H1 (cell line): ENCODE data around the gene QRICH1.

Experiments
- EP300 ChIP-seq, 2 experiments: IDR thresholded peaks; 1 replicate in 1 of 2; 2 replicates in 1 of 2; pipeline ENCODE4 v1.6.1; 2011 to 2012; ENCODE audit warnings: low read depth in 2 of 2, low read length in 2 of 2, mild to moderate bottlenecking in 2 of 2, borderline replicate concordance in 1 of 2, inconsistent platforms in 1 of 2, moderate library complexity in 1 of 2
- EZH2 ChIP-seq: fragments of 200-600 bp; sonication (generic); IDR thresholded peaks from 2 replicates; pipeline ENCODE4 v1.7.1; 2012; ENCODE audit warnings: low read depth, mild to moderate bottlenecking, moderate library complexity, low read length, inconsistent platforms; ENCODE audit not compliant: severe bottlenecking
- JUND ChIP-seq: IDR thresholded peaks from 2 replicates; pipeline ENCODE4 v1.6.1; 2011; ENCODE audit warnings: mild to moderate bottlenecking, improper control_type of control experiment, low read length
- POLR2A ChIP-seq, 2 experiments: IDR thresholded peaks; 1 replicate in 1 of 2; 2 replicates in 1 of 2; pipeline ENCODE4 v1.6.1; 2011; ENCODE audit warnings: low read depth in 2 of 2, low read length in 2 of 2, mild to moderate bottlenecking in 2 of 2; ENCODE audit errors: control extremely low read depth in 1 of 2
- POLR2AphosphoS5 ChIP-seq: IDR thresholded peaks from 2 replicates; pipeline ENCODE4 v1.6.1; 2011; ENCODE audit warnings: low read depth, low read length
- SIN3A ChIP-seq, 2 experiments: IDR thresholded peaks in 1 of 2; conservative IDR thresholded peaks in 1 of 2; 2 replicates each; pipeline ENCODE4 v1.6.1; 2011 to 2012; ENCODE audit warnings: low read length in 2 of 2, improper control_type of control experiment in 1 of 2, low read depth in 1 of 2, mild to moderate bottlenecking in 1 of 2
- ZNF274 ChIP-seq: IDR thresholded peaks from 2 replicates; pipeline ENCODE4 v1.7.0; 2012; ENCODE audit warnings: low read length, borderline replicate concordance; ENCODE audit errors: extremely low read depth
- TF ChIP-seq, protein P1 (sequence below): IDR thresholded peaks from 2 replicates; pipeline ENCODE4 v1.6.1; 2012; ENCODE audit warnings: inconsistent platforms

- TF ChIP-seq EZH2: no peak
- no peak; the same call in 1 of the 2 replicates for TF ChIP-seq POLR2AphosphoS5
- no peak for TF ChIP-seq ZNF274
- TF ChIP-seq, protein P1, sequence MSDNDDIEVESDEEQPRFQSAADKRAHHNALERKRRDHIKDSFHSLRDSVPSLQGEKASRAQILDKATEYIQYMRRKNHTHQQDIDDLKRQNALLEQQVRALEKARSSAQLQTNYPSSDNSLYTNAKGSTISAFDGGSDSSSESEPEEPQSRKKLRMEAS: no peak
- no peak for TF ChIP-seq JUND
- TF ChIP-seq POLR2A (IDR thresholded peaks at IDR 0.05; ENCODE audit: control extremely low read depth in 1 of 2, low read depth in 2 of 2, low read length in 2 of 2): no peak; a peak in 1 of 3 replicates
- no peak for TF ChIP-seq EP300 (IDR thresholded peaks at IDR 0.05; ENCODE audit: borderline replicate concordance in 1 of 2, low read depth in 2 of 2, low read length in 2 of 2)
- no peak for TF ChIP-seq SIN3A (conservative IDR thresholded peaks at IDR 0.05 in 1 of 2, IDR thresholded peaks at IDR 0.05 in 1 of 2; ENCODE audit: low read depth in 1 of 2, low read length in 2 of 2)
Measured at GRCh38 chr3:49013113-49013737, 80.6 kb downstream of the QRICH1 start.
